Trophoblast cell (in vitro differentiated cells and primary cell): ENCODE results near the gene KRTAP4-9.
"Not testable (repeated sequence)": the region's sequence is repeated elsewhere in the genome, so short reads cannot be mapped to it uniquely, and the experiment has no call there.

Source experiments
- DNase-seq, 2 donors: peaks; one replicate each; pipeline ENCODE4 v3.0.0-alpha.2; 2016
- H2AFZ ChIP-seq: 2 replicates; pipeline ENCODE4 v1.6.1; 2013; ENCODE audit warnings: low read length, moderate library complexity, mild to moderate bottlenecking; ENCODE audit not compliant: insufficient read depth, poor library complexity
- H2AK5ac ChIP-seq: 2 replicates; pipeline ENCODE4 v1.6.1; 2013; ENCODE audit warnings: mild to moderate bottlenecking, low read length
- H2BK120ac ChIP-seq: 2 replicates; pipeline ENCODE4 v1.6.1; 2013; ENCODE audit warnings: low read length, mild to moderate bottlenecking, moderate library complexity; ENCODE audit not compliant: insufficient read depth, poor library complexity
- H2BK12ac ChIP-seq: 2 replicates; pipeline ENCODE4 v1.6.1; 2013; ENCODE audit warnings: mild to moderate bottlenecking, low read length, moderate library complexity
- H2BK5ac ChIP-seq: 2 replicates; pipeline ENCODE4 v1.6.1; 2013; ENCODE audit warnings: low read length, low read depth, moderate library complexity, mild to moderate bottlenecking; ENCODE audit not compliant: poor library complexity
- H3K14ac ChIP-seq: 2 replicates; pipeline ENCODE4 v1.6.1; 2013; ENCODE audit warnings: mild to moderate bottlenecking, low read length
- H3K18ac ChIP-seq: 2 replicates; pipeline ENCODE4 v1.6.1; 2013; ENCODE audit warnings: mild to moderate bottlenecking, low read length
- H3K23ac ChIP-seq: 2 replicates; pipeline ENCODE4 v1.6.1; 2013; ENCODE audit warnings: low read length
- H3K27ac ChIP-seq: 2 replicates; pipeline ENCODE4 v1.5.1; 2013; ENCODE audit warnings: low read depth, mild to moderate bottlenecking, inconsistent platforms, low read length, moderate library complexity
- H3K27me3 ChIP-seq: 2 replicates; pipeline ENCODE4 v1.6.1; 2013; ENCODE audit warnings: inconsistent platforms, mild to moderate bottlenecking, low read length, moderate library complexity; ENCODE audit not compliant: insufficient read depth
- H3K36me3 ChIP-seq, 2 experiments: 1 replicate in 1 of 2; 2 replicates in 1 of 2; pipeline ENCODE4 v1.6.1; 2013; ENCODE audit warnings: low read length in 2 of 2, mild to moderate bottlenecking in 2 of 2, moderate library complexity in 1 of 2; ENCODE audit not compliant: insufficient read depth in 2 of 2, control insufficient read depth in 1 of 2
- H3K4ac ChIP-seq: 2 replicates; pipeline ENCODE4 v1.6.1; 2013; ENCODE audit warnings: low read depth, mild to moderate bottlenecking, low read length, moderate library complexity
- H3K4me1 ChIP-seq, 2 experiments: 1 replicate in 1 of 2; 2 replicates in 1 of 2; pipeline ENCODE4 v1.6.1; 2013; ENCODE audit warnings: low read length in 2 of 2, mild to moderate bottlenecking in 2 of 2, moderate library complexity in 1 of 2; ENCODE audit not compliant: insufficient read depth in 2 of 2, control insufficient read depth in 1 of 2
- H3K4me2 ChIP-seq: 2 replicates; pipeline ENCODE4 v1.6.1; 2013; ENCODE audit warnings: inconsistent platforms, mild to moderate bottlenecking, low read length, moderate library complexity
- H3K4me3 ChIP-seq: 2 replicates; pipeline ENCODE4 v1.5.1; 2013; ENCODE audit warnings: mild to moderate bottlenecking, low read depth, low read length, inconsistent platforms
- H3K79me1 ChIP-seq: one replicate; pipeline ENCODE4 v1.6.1; 2013; ENCODE audit warnings: low read length
- H3K79me2 ChIP-seq: 2 replicates; pipeline ENCODE4 v1.6.1; 2013; ENCODE audit warnings: low read length, mild to moderate bottlenecking; ENCODE audit not compliant: control insufficient read depth, insufficient read depth, poor library complexity
- H3K9ac ChIP-seq: 2 replicates; pipeline ENCODE4 v1.6.1; 2013; ENCODE audit warnings: mild to moderate bottlenecking, low read length
- H3K9me3 ChIP-seq: 2 replicates; pipeline ENCODE4 v1.6.1; 2013; ENCODE audit warnings: low read depth, mild to moderate bottlenecking, control low read depth, inconsistent platforms, low read length; ENCODE audit not compliant: insufficient read depth
- H4K12ac ChIP-seq: 2 replicates; pipeline ENCODE4 v1.6.1; 2013; ENCODE audit warnings: low read depth, mild to moderate bottlenecking, low read length, moderate library complexity
- H4K8ac ChIP-seq: 2 replicates; pipeline ENCODE4 v1.6.1; 2013; ENCODE audit warnings: low read depth, mild to moderate bottlenecking, low read length, moderate library complexity
- H4K91ac ChIP-seq: one replicate; pipeline ENCODE4 v1.6.1; 2013; ENCODE audit warnings: low read depth, mild to moderate bottlenecking, low read length, moderate library complexity
- WGBS: extraction: QIAGEN DNeasy Blood & Tissue Kit; methylation state at CpG from one replicate; pipeline ENCODE4 v1.1.7; 2013; ENCODE audit warnings: missing lambda C conversion rate; ENCODE audit not compliant: insufficient read length, insufficient coverage; ENCODE audit errors: extremely low coverage; 5-methylcytosine and 5-hydroxymethylcytosine counted together

The KRTAP4-9 gene

DNA sequence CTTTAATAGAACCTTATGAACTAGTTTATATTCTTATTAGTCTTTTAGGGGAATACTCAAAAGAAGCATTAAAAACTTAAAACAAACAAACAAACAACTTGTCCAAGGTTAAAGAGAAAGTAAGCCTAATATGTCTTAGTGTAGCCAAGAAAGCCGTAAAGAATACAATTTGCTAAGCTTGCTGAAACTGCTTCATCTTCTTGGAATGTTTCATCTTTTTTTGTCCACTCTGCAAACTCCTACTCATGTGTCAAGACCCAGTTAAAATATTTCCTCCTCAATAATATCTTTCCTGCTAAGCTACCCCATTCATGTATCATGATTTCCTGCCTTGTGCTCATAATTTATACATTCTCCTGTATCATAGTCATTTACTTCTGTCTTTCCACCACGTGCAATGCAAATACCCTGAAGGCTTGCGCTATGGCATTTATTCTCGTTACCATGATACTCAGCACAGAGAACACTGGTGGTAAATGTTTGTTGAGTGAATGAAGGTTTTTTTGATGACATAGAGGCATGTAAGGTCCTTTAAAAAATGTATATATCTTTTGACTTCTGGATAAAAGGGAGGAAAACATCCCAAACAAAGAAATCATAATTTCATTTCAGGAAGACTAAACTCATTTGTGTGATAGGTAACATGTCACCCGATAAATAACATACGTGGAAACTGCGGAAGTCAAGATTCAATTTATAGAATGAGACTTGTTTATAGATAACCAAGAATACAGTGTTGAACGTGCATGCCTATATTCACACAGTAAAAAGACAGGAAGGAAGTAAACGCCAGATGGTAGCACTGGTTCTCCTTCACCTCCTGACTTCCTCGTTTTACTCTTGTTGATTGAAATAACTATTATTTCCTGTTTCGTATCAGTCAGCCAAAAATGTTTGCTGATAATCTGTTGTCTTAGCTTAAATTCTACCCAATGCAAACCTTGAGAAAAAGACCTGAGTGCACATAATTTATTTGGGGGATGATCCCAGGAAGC, 14.8 kb downstream of the KRTAP4-9 start:
- not testable (repeated sequence) for H3K36me3 ChIP-seq, H3K79me1 ChIP-seq, H3K18ac ChIP-seq, H3K23ac ChIP-seq, H3K9ac ChIP-seq, H2AFZ ChIP-seq, H4K12ac ChIP-seq, H2BK120ac ChIP-seq, H3K14ac ChIP-seq, H2BK12ac ChIP-seq, H3K4me2 ChIP-seq, H3K9me3 ChIP-seq, H3K79me2 ChIP-seq, H2AK5ac ChIP-seq, H3K4ac ChIP-seq, H4K8ac ChIP-seq, H3K27ac ChIP-seq, H3K4me3 ChIP-seq, H4K91ac ChIP-seq, H3K4me1 ChIP-seq, H2BK5ac ChIP-seq, H3K27me3 ChIP-seq
- peak; percentile 18 to 47 for DNase-seq
- no CpG with 5 or more reads among the region's 11 CpGs for WGBS

DNA sequence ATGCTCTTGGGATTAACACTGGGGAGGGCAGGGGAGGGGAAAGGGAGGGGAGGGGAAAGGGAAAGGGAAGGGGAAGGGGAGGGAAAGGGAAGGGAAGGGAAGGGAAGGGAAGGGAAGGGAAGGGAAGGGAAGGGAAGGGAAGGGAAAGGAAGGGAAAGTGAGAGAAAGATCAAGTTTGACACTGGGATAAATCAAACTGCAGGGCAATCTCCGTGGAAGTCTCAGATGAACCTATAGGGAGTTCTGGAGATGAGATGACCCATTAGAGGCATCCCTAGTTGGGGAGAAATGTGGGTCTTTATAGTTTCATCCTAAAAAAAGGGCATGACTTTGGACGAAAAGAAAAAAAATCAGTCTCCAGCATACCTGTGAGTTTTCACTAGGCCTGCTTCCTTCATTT, 16.6 kb downstream of the KRTAP4-9 start:
- H3K14ac ChIP-seq, result no peak overlapping the region
- no peak for DNase-seq
- no peak overlapping the region for H4K8ac ChIP-seq
- no peak overlapping the region for H3K18ac ChIP-seq
- no peaks in the 10 kb centered on the region for H3K27me3 ChIP-seq
- no peak overlapping the region for H3K9ac ChIP-seq
- H3K4ac ChIP-seq, result no peak overlapping the region
- H2BK5ac ChIP-seq, result no peak overlapping the region
- H2AFZ ChIP-seq, result no peak overlapping the region
- H3K79me1 ChIP-seq, result no peaks in the 10 kb centered on the region
- H3K4me1 ChIP-seq, result no peaks in the 10 kb centered on the region
- no peak overlapping the region for H3K4me2 ChIP-seq
- H4K12ac ChIP-seq, result no peak overlapping the region
- H4K91ac ChIP-seq, result no peak overlapping the region
- no peak overlapping the region for H2BK120ac ChIP-seq
- H3K36me3 ChIP-seq, result no peaks in the 10 kb centered on the region
- no peaks in the 10 kb centered on the region for H3K79me2 ChIP-seq
- H2AK5ac ChIP-seq, result no peak overlapping the region
- no peak overlapping the region for H2BK12ac ChIP-seq
- H3K23ac ChIP-seq, result no peak overlapping the region
- H3K4me3 ChIP-seq, result no peak overlapping the region
- no peak overlapping the region for H3K27ac ChIP-seq
- no peaks in the 10 kb centered on the region for H3K9me3 ChIP-seq
- WGBS, result no CpG with 5 or more reads among the region's 2 CpGs

DNA sequence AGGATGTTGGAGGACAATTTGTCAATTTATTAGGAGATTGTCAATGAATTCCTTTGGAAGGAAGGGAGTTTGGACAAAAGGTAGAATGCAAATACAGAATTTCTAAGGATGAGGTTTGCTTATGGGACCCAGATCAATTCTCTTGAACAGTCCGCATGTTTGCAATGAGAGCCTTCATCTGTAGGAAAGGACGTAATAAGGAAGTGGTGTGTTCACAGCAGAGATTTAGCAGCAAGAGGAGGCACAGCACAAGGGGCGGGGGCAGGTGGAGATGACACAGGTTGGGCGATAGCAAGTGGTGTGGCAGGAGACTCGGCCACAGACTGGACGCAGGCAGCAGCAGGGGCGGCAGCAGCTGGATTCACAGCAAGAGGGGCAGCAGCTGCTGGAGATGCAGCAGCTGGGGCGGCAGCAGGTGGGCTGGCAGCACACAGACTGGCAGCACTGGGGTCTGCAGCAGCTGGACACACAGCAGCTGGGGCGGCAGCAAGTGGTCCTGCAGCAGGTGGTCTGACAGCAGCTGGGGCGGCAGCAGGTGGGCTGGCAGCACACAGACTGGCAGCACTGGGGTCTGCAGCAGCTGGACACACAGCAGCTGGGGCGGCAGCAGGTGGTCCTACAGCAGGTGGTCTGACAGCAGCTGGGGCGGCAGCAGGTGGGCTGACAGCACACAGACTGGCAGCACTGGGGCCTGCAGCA, 18.3 kb downstream of the KRTAP4-9 start:
- H2AK5ac ChIP-seq, H3K4me2 ChIP-seq, H3K4me1 ChIP-seq, H3K79me2 ChIP-seq, H3K23ac ChIP-seq, H3K9ac ChIP-seq, H2AFZ ChIP-seq, H4K91ac ChIP-seq, H3K18ac ChIP-seq, H3K27ac ChIP-seq, H4K12ac ChIP-seq, H2BK120ac ChIP-seq, H4K8ac ChIP-seq, H3K79me1 ChIP-seq, DNase-seq, H3K36me3 ChIP-seq, H3K14ac ChIP-seq, H3K27me3 ChIP-seq, H2BK12ac ChIP-seq, H3K4ac ChIP-seq, H3K4me3 ChIP-seq, H3K9me3 ChIP-seq, H2BK5ac ChIP-seq: not testable (repeated sequence)
- WGBS, result no CpG with 5 or more reads among the region's 12 CpGs

DNA sequence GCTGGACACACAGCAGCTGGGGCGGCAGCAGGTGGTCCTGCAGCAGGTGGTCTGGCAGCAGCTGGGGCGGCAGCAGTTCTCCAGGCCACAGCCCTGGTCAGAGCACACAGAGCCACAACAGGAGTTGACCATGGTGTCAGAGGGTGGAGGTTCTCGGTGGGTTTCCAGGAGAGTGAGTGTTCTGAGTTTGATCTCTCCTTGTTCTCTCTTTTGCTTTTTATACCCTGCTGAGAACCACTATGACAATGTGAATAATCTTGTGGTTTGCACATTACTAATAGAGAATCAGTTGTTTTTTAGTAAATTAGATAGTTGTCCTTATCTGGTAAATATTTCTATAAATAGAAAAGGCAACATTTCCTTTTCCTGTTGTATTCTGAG, 18.8 kb downstream of the KRTAP4-9 start, which contains the start of gene KRTAP4-12:
Gene KRTAP4-12, minus strand, starts transcription at position 192 of the 381 bp plus-strand sequence. Its CDS starts 60 bp downstream, at position 132.
- H3K23ac ChIP-seq, H3K27ac ChIP-seq, H3K79me1 ChIP-seq, H3K18ac ChIP-seq, H3K9me3 ChIP-seq, H3K79me2 ChIP-seq, H2BK5ac ChIP-seq, H3K14ac ChIP-seq, H2AK5ac ChIP-seq, H2BK120ac ChIP-seq, H3K4me3 ChIP-seq, H3K4me1 ChIP-seq, H4K8ac ChIP-seq, H3K4me2 ChIP-seq, H3K27me3 ChIP-seq, H2BK12ac ChIP-seq, H3K4ac ChIP-seq, H3K9ac ChIP-seq, H4K91ac ChIP-seq, H4K12ac ChIP-seq, H2AFZ ChIP-seq, DNase-seq, H3K36me3 ChIP-seq: not testable (repeated sequence)
- WGBS, result no CpG with 5 or more reads among the region's 3 CpGs
